SH-SY5Y (cell line): ENCODE data around the gene GOLPH3L.

Source experiments
- GATA2 ChIP-seq: IDR thresholded peaks from 2 replicates; pipeline ENCODE4 v1.6.1; 2011; ENCODE audit warnings: mild to moderate bottlenecking, low read depth, low read length
- GATA3 ChIP-seq: IDR thresholded peaks from 2 replicates; pipeline ENCODE4 v1.6.1; 2011; ENCODE audit warnings: low read depth, mild to moderate bottlenecking, low read length, moderate library complexity

Gene GOLPH3L

DNA sequence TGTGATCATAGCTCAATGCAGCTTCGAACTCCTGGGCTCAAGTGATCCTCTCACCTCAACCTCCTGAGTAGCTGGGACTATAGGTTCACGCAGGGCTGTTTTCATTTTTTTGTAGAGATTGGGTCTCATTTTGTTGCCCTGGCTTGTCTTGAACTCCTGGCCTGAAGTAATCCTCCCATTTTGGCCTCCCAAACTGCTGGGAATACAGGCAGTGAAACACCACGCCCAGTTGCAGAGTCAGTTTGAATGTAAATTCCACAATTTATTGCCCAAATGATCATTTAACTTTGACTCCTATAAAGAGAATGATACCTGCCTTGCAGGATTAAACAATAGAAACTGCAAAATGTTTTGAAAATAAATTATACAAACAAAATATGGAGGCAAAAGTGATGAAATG, 10.7 kb downstream of the GOLPH3L start:
- TF ChIP-seq GATA2: no peak
- TF ChIP-seq GATA3: no peak

DNA sequence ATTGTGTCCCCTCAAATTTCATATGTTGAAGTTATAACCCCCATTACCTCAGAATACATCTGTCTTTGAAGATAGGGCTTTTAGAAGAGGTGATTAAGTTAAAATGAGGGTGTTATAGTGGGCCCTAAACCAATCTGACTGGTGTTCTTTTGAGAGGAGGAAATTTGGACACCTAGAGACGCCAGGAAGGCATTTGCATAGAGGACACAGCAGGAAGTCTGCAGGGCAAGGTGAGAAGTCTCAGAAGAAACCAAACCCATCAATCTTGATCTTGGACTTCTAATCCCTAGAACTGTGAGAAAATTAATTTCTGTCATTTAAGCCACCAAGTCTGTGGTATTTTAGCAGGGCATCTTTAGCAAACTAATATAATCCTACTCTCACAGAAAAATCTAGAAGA, 13.0 kb downstream of the GOLPH3L start:
- TF ChIP-seq GATA2 (no peak), GATA3 (no peak)

DNA sequence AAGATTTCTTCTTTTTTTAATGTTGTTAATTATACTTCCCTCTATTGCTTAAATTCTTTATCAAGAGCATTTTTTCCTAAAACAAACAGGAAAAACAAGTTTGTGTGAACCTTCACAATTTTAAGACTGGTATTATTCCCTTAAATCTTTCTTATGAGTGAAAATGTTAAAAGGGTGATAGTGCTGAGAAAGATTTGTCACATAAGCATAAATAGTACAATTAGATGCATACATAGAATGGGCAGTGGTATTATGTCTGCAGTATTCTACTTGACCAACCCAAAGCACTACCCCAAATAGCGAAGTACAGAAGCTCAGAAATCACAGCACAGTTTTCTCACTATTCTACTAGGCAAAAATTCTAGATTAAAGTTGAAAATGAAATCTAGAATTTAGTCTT, 18.0 kb downstream of the GOLPH3L start:
- TF ChIP-seq GATA3 (no peak), GATA2 (no peak)

DNA sequence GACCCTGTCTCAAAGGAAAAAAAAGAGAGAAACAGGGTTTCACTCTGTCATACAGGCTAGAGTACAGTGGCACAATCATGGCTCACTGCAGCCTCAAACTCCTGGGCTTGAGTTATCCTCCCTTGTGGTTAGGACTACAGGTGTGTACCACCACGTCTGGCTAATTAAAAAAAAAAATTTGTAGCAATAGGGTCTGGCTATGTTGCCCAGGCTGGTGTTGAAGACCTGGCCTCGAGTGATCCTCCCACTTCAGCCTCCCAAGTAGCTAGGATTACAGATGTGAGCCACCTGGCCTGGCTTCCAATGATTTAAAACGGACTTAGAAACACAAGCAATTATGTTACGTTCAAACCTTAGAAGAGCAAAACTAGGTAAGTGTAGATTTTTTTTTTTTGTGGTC, 22.1 kb downstream of the GOLPH3L start:
- TF ChIP-seq GATA2: no peak
- TF ChIP-seq GATA3: no peak

DNA sequence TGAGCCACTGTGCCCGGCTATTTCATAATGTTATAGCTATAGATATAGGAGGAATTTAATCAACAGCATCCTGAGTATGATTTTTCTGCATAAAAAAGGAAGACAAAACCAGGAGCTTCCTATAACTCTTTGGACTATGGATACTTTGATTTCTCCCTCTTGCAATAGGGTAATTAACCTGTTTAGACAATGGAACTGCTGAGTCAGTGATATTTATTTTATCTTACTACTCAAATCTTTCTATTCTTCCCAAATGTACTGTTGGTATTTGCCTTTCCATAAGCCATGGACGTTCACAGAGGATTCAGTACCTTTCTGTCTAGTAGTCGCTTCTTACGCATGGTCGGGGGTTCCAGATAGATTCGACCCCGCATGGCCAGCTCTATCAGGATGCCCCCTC, 33.6 kb downstream of the GOLPH3L start:
- TF ChIP-seq GATA2 (no peak), GATA3 (no peak)

DNA sequence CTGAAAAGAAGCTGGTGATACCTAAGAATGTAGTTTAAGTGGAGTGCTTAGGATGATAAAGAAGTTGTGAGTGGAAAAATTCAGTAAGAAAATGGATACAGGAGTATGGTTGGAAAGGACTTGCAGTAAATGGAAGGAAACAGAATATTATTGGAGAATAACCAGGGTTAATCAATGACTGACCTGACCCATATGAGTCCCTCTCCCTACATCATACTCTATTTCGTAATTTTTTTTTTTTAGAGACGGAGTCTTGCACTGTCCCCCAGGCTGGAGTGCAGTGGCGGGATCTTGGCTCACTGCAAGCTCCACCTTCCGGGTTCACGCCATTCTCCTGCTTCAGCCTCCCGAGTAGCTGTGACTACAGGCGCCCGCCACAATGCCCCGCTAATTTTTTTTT, 34.1 kb downstream of the GOLPH3L start:
- TF ChIP-seq GATA2 (no peak), GATA3 (no peak)

DNA sequence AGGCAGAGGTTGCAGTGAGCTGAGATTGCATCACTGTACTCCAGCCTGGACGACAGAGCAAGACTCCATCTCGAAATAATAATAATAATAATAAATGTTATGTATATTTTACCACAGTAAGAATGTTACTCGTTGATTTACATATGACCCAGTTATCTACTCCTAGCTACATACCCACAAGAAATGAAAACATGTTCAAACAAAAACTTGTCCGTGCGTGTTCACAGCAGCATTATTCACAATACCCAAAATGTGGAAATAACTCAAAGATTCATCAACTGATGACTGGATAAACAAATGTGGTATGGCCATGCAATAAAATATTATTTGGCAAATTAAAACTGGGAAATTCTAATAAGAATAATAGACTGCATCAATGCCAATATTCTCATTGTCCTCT, 35.8 kb downstream of the GOLPH3L start:
- TF ChIP-seq GATA3 (no peak), GATA2 (no peak)

DNA sequence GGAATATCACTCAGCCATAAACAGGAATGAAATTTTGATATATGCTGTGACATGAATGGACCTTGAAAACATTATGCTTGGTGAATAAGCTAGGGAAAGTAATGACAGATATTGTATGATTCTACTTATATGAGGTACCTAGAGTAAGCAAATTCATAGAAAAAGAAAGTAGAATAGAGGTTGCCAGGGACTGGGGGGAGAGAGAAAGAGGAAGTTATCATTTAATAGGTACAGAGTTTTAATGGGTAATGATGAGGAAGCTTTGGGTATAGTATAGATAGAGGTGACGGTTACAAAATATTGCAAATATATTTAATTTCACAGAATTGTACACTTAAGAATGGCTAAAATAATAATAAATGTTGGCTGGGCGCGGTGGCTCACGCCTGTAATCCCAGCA, 36.4 kb downstream of the GOLPH3L start:
- TF ChIP-seq GATA2 (no peak), GATA3 (no peak)

DNA sequence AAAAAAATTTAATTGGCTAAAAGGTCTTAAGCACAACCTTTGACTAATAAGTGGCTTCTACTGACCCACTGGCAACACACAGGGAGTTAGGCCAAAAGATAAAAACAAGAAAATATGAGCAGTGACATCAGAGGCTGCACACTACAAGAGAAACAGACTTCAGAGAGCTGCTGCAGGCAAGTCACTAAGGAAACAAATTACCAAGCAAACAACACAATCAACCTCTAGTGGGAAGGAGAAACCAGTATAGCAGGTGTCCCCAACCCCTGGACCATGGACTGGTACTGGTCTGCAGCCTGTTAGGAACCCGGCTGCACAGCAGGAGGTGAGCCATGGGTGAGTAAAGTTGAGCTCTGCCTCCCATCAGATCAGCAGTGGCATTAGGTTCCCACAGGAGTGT, 46.8 kb downstream of the GOLPH3L start:
- no peak for TF ChIP-seq GATA3

DNA sequence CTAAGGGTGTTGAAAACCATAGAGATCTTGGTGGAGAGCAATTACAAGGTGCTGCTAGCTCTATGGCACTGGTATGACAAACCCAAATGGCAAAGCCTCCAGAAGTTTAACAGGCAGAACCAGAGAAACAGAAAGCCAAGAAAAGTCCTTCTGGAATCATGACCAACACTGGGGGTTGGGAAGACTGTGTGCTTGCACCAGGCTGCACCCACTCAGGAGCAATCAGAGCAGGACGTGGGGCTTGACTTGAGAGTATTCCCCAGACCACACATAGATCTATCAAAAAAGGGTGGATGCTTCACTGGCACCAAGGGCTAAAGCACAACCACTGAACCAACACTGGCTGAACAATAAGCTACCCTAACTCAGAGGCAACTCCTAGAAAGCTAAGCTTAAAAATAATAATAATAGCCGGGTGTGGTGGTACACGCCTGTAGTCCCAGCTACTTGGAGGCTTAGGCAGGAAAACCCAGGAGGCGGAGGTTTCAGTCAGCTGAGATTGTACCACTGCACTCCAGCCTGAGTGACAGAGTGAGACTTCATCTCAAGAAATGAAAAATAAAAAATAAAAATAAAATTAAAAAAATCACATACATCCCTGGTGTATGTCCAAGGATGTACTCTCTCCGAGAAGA, 47.4 kb downstream of the GOLPH3L start:
- TF ChIP-seq GATA2: no peak
- TF ChIP-seq GATA3: no peak

DNA sequence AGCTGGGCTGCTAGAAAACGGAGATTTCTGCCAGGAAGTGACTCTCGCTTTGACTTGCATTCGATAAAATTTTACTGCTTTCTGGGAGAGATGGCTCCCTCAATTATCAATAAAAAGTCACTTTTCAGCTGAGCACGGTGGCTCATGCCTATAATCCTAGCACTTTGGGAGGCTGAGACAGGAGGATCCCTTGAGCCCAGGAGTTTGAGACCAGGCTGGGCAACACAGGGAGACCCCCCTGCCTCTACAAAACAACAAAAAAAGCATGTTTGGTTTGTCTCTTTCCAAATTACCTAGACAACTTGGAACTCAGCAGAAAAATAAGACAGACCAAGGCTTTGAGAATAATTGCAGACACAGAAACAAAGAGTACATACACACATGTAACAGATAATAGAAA, 54.7 kb downstream of the GOLPH3L start:
- TF ChIP-seq GATA3 (no peak), GATA2 (no peak)

DNA sequence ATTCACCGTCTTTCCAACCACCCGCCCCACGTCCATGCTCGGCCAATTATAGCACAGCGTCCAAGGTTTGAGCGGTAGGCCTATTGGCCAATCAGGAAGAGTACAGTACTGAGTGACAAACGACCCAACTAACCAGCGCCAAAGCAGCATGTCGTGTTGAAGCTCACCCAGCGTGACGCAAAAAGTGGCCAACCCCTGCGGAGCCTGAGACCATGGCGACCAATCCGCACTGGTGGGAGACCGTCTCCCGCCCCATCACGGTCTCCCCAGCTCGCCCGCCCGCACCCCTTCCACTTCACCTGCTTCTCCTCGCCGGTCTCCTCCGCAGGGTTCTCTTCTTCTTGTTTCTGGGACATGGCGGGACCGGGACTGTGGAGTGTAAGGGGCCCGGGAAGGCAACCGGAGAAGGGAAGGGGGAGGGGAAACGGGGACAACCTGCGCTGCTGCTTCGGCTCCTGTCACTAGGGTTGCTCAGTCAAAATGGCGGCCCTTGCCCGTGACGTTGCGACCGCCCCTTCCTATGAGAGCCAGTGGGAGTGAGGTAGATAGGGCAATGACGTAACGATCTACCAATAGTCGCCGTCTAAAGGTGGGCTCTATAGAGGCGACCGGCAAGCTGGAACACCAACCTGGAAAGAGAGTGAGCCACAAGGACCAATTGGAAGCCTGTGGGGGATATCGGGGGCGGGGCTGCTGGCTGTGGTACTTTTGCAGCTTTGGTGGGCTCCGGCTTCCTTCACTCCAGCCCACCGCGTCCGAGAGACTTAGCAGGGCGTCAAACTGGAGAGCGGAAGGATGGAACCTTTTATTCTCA, 67.6 kb downstream of the GOLPH3L start, which contains the start of gene ENSA:
ENSA (minus strand) TSS at position 498 of the 814 bp plus-strand sequence; CDS start at position 356, 142 bp downstream.
- no peak for TF ChIP-seq GATA2
- no peak for TF ChIP-seq GATA3

DNA sequence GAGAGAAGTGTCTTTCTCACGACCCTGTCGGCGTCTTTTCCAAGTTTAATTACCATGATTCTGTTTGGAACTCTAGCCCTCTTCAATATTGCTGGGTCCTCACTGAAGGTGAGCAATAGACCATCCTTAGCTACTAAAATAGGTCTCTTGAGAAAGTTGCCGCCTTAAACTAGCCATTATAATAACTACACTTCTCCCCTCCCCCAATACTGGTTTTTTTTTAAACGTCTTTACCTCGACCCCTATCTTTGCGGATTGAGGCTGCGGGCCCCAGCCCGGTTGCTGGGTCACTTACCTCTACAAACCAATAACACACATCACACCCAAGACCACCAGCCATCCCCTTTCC, 68.2 kb downstream of the GOLPH3L start:
- TF ChIP-seq GATA2 (no peak), GATA3 (no peak)

DNA sequence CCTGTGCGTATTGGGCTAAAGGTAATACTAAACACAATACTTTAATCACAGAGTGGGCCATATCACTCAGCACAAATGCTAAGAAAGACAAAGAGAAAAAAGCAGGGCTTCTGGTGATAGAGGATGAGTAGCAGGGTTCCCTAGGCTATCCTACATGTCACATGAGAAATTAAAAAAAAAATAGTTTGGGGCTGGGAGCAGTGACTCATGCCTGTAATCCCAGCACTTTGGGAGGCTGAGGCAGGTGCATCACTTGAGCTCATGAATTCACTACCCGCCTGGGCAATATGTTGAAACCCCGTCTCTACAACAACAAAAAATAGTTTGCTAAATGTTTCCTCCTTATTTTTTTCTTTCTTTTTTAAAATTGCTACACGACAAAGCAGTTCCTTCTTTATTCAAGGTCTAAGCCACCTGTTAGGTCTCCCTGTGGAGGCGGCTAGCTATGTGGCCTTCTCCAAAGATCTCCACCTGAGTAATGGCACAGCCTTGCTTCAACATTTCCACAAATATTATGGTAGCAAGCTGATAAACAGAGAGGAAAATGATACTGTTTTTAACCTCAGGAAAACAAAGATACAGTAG, 69.0 kb downstream of the GOLPH3L start:
- no peak for TF ChIP-seq GATA3
- no peak for TF ChIP-seq GATA2

DNA sequence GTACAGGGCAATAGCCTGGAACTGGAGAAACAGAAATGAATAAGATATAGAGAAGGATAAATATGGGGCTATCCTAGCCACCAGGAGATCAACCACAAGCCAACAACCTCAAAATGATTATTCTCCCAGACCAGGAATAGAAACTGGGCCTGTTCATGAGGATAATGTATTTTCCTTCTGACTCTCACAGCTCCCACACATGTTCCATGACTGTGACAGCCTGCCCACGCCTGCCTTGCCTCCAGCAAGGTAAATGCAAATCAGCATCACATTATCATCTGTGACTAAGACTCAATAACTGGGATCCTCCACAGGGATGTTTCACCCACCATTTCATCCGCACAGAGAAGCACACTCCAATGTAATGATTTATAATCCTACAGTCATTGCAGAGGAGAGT, 70.8 kb downstream of the GOLPH3L start:
- no peak for TF ChIP-seq GATA3
- no peak for TF ChIP-seq GATA2
